ENCODE results near the gene HSD17B4.
"Not testable (repeated sequence)": the region's sequence is repeated elsewhere in the genome, so short reads cannot be mapped to it uniquely, and the experiment has no call there.

HSD17B4 gene

DNA sequence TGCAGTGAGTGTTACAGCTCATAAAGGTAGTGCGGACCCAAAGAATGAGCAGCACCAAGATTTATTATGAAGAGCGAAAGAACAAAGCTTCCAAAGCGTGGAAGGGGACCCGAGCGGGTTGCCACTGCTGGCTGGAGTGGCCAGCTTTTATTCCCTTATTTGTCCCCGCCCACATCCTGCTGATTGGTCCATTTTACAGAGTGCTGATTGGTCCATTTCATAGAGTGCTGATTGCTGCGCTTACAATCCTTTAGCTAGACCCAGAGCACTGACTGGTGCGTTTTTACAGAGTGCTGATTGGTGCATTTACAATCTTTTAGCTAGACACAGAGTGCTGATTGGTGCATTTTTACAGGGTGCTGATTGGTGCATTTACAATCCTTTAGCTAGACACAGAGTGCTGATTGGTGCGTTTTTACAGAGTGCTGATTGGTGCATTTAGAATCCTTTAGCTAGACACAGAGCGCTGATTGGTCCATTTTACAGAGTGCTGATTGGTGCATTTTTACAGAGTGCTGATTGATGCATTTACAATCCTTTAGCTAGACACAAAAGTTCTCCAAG lies 19.5 kb upstream of the HSD17B4 start:
- not testable (repeated sequence) for DNase-seq (ENCODE audit: low spot score)

- DNase-seq (ENCODE audit: low spot score), result peak; percentile 54
Measured at GRCh38 chr5:119435436-119436132, 16.7 kb upstream of the HSD17B4 start.

DNA sequence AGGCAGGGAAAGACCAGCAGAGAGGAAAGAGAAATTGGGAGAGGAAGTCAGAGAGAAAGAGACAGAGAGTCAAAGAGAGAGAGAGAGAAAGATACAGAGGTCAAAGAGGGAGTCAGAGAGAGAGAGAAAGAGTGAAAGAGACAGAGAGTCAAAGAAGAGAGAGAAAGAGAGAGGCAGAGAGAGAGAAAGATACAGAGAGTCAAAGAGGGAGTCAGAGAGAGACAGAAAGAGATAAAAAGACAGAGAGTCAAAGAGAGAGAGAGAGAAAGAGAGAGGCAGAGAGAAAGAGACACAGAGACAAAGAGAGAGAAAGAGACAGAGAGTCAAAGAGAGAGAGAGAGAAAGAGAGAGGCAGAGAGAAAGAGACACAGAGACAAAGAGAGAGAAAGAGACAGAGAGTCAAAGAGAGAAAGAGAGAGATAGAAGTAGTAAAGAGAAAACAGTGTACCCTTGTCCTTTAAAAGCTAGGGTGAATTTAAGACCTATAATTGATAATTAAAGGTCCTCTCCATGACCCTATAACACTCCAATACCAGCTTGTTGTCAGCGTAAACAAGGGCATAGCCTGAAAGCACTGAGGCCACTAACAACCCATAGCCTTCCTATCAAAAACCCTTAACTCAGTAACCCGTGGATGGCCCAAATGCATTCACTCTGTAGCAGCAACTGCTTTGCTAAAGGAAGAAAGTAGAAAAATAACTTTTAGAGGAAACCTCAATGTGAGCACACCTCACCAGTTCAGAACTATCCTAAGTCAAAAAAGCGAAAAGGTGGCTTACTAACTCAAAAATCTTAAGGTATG lies 14.3 kb upstream of the HSD17B4 start:
- DNase-seq (ENCODE audit: low spot score), result not testable (repeated sequence)

GRCh38 chr5:119438587-119438917 lies 13.7 kb upstream of the HSD17B4 start:
- not testable (repeated sequence) for DNase-seq (ENCODE audit: low spot score)

DNA sequence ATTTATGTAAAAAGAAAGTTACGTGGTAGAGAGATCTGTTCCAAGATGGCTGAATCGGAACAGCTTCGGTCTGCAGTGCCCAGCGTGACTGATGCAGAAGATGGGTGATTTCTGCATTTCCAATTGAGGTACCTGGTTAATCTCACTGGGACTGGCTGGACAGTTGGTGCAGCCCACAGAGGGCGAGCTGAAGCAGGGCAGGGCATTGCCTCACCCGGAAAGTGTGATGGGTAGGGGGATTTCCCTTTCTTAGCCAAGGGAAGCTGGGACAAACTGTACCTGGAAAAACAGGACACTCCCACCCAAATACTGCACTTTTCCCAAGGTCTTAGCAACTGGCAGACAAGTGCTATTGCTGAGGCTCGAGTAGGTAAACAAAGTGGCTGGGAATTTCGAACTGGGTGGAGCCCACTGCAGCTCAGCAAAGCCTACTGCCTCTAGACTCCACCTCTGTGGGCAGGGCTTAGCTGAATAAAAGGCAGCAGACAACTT lies 13.1 kb upstream of the HSD17B4 start:
- DNase-seq (ENCODE audit: low spot score), result no peak

DNA sequence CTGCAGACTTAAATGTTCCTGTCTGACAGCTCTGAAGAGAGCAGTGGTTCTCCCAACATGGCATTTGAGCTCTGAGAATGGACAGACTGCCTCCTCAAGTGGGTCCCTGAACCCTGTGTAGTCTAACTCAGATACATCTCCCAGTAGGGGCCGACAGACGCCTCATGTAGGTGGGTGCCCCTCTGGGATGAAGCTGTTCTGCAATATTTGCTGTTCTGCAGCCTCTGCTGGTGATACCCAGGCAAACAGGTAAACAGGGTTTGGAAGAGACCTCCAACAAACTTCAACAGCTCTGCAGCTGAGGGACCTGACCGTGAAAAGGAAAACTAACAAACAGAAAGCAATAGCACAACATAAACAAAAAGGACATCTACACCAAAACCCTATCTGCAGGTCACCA lies 12.7 kb upstream of the HSD17B4 start:
- not testable (repeated sequence) for DNase-seq (ENCODE audit: low spot score)

DNA sequence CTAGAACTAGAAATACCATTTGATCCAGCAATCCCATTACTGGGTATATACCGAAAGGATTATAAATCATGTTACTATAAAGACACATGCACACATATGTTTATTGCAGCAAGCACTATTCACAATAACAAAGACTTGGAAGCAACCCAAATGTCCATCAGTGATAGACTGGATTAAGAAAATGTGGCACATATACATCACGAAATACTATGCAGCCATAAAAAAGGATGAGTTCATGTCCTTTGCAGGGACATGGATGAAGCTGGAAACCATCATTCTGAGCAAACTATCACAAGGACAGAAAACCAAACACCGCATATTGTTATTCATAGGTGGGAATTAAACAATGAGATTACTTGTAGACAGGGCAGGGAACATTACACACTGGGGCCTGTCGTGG lies 7.7 kb upstream of the HSD17B4 start:
- DNase-seq (ENCODE audit: low spot score), result not testable (repeated sequence)

DNA sequence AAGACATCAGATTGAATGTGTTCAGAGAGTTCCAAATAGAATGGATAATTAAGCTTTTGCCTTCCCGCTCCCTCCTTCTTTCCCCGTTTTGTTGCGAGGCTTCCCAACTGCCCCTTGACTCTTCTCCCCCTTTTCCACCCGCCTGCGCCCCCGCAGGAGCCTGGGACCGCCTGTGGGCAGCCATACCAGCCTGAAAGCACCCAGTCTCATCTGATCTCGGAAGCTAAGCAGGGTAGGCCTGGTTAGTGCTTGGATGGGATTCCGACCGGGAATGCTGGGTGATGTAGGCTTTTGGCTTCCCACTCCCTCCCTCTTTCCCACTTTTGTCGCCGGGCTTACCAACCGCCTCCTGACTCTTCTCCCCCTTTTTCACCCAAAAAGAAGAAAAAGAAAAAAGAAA lies 6.8 kb upstream of the HSD17B4 start:
- no peak for DNase-seq (ENCODE audit: low spot score)

DNA sequence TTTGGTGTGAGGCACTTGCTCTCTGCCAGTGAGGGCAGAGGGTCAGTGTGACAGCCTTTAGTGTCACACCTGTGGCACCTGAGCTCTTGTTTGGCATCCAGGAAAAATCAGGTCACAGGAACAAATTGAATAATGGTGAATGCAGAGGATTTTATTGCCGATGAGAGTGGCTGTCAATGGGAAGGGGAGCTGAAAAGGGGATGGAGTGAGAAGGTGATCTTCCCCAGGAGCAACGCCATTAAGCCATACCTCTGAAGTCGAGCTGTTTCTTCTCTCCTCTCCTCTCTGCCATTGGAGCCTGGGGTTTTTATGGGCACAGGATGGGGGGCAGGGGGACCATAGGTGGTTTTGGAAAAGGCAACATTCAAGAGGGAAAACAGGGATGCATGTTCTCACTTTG lies 2.4 kb upstream of the HSD17B4 start:
- DNase-seq (ENCODE audit: low spot score), result no peak

DNA sequence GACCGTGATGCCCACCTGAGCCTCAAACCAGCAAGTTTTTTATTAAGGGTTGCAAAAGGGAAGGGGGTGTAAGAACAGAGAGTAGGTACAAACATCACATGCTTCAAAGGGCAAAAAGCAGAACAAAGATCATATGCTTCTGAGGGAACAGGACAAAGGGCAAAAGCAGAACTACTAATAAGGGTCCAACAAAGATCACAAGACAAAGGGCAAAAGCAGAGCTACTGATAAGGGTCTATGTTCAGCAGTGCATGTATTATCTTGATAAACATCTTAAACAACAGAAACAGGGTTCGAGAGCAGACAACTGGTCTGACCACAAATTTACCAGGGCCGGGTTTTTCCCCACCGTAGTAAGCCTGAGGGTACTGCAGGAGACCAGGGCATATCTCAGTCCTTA lies 1.7 kb upstream of the HSD17B4 start:
- not testable (repeated sequence) for DNase-seq (ENCODE audit: low spot score)

- DNase-seq (ENCODE audit: low spot score), result no peak
Measured at GRCh38 chr5:119451561-119451960, 736 bp upstream of the HSD17B4 start.

DNA sequence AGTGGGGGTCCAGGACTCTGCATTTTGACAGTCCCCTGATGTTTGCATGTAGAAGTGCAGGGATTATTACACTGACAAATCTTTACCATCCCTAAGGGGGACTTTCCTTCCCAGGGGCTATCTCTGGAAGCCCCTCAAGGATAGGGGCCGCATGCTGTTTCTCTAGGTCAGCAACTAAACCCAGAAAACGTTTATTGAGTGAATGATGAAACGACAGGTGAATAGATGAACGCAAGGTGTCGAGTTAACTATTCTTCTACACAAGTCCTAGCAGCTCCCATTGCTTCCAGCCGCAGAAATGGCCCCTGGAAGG lies 281 bp upstream of the HSD17B4 start:
- no peak for DNase-seq (ENCODE audit: low spot score)

GRCh38 chr5:119453040-119453373 lies 710 bp downstream of the HSD17B4 start:
- DNase-seq (ENCODE audit: low spot score), result peak; percentile 44

GRCh38 chr5:119454171-119454570 lies 1.9 kb downstream of the HSD17B4 start:
- no peak for DNase-seq (ENCODE audit: low spot score)

- DNase-seq (ENCODE audit: low spot score), result no peak
Measured at GRCh38 chr5:119458911-119459632, 6.8 kb downstream of the HSD17B4 start.

- DNase-seq (ENCODE audit: low spot score), result no peak
Measured at GRCh38 chr5:119465640-119466039, 13.3 kb downstream of the HSD17B4 start.

GRCh38 chr5:119468286-119468685 lies 16.0 kb downstream of the HSD17B4 start:
- no peak for DNase-seq (ENCODE audit: low spot score)

- no peak for DNase-seq (ENCODE audit: low spot score)
Measured at GRCh38 chr5:119470105-119470763, 17.9 kb downstream of the HSD17B4 start.

DNA sequence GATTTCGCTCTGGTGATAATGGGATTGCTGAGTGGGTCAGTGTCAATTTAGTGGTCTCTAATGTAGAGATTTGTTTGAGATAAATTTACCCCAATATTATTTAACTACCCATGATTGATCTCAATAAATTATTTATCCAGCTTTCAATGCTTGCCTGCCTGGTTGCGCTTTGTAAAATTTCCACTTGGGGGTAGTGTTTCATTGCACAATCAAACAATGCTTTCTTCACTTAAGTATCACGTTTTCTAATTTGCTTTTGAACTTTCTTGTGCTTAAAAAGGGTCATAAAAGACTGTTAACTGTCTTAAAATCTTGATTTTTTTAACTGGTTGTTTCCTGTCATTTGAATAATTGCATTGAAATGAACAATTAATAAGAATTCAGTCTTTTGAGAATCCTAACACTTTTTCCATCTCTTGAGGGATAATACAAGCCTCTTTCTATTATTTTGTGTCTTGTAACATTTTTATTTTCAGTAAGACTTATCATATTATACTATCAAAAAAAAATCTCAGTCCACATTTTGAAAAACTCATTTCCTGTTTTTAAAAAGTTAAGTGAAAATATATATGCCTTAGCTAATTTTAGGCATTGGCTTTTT lies 18.7 kb downstream of the HSD17B4 start:
- peak; percentile 38 for DNase-seq (ENCODE audit: low spot score)

- DNase-seq (ENCODE audit: low spot score), result no peak
Measured at GRCh38 chr5:119473241-119473640, 20.9 kb downstream of the HSD17B4 start.

- DNase-seq (ENCODE audit: low spot score), result peak; percentile 59
Measured at GRCh38 chr5:119476341-119476740, 24.0 kb downstream of the HSD17B4 start.

- DNase-seq (ENCODE audit: low spot score), result no peak
Measured at GRCh38 chr5:119478781-119479180, 26.5 kb downstream of the HSD17B4 start.
